KMS-11 (cell line): ENCODE results near the gene AGBL4.

Experiments used
- H2AFZ ChIP-seq: fragments of 200-600 bp; sonication (generic); 2 replicates; pipeline ENCODE4 v1.6.1; 2016; ENCODE audit warnings: antibody characterized with exemption, mixed run types, low read depth
- H3K27ac ChIP-seq: fragments of 200-600 bp; sonication (generic); 2 replicates; pipeline ENCODE4 v1.6.1; 2016; ENCODE audit warnings: mild to moderate bottlenecking, mixed run types
- H3K27me3 ChIP-seq: fragments of 200-600 bp; sonication (generic); 2 replicates; pipeline ENCODE4 v1.6.1; 2017; ENCODE audit warnings: mild to moderate bottlenecking, low read depth, mixed run types, moderate library complexity; ENCODE audit not compliant: insufficient read depth
- H3K36me3 ChIP-seq: fragments of 200-600 bp; sonication (generic); 2 replicates; pipeline ENCODE4 v1.6.1; 2017; ENCODE audit warnings: mild to moderate bottlenecking, mixed run types; ENCODE audit not compliant: insufficient read depth
- H3K4me1 ChIP-seq: fragments of 200-600 bp; sonication (generic); 2 replicates; pipeline ENCODE4 v1.6.1; 2016; ENCODE audit warnings: mild to moderate bottlenecking, low read depth, mixed run types; ENCODE audit not compliant: poor library complexity, severe bottlenecking
- H3K4me2 ChIP-seq: fragments of 200-600 bp; sonication (generic); 2 replicates; pipeline ENCODE4 v1.7.0; 2016; ENCODE audit warnings: mild to moderate bottlenecking, mixed run types
- H3K4me3 ChIP-seq: fragments of 200-600 bp; sonication (generic); IDR thresholded peaks from 2 replicates; pipeline ENCODE4 v1.6.1; 2017; ENCODE audit warnings: low read depth, low read length, mixed read lengths; ENCODE audit not compliant: insufficient read depth
- H3K79me2 ChIP-seq: fragments of 200-600 bp; sonication (generic); 2 replicates; pipeline ENCODE4 v1.6.1; 2016; ENCODE audit warnings: low read depth, mixed run types; ENCODE audit not compliant: insufficient read depth
- H3K9ac ChIP-seq: fragments of 200-600 bp; sonication (generic); 2 replicates; pipeline ENCODE4 v1.6.1; 2016; ENCODE audit warnings: mild to moderate bottlenecking, mixed run types
- H4K20me1 ChIP-seq: fragments of 200-600 bp; sonication (generic); 2 replicates; pipeline ENCODE4 v1.6.1; 2016; ENCODE audit warnings: mild to moderate bottlenecking, mixed run types; ENCODE audit not compliant: insufficient read depth
- TF ChIP-seq, protein P1 (sequence below): fragments of 200-600 bp; sonication (generic); conservative IDR thresholded peaks from 2 replicates; pipeline ENCODE4 v1.6.1; 2017; ENCODE audit warnings: low read depth, mild to moderate bottlenecking, antibody characterized with exemption, low read length, moderate library complexity, mixed read lengths

Gene AGBL4

DNA sequence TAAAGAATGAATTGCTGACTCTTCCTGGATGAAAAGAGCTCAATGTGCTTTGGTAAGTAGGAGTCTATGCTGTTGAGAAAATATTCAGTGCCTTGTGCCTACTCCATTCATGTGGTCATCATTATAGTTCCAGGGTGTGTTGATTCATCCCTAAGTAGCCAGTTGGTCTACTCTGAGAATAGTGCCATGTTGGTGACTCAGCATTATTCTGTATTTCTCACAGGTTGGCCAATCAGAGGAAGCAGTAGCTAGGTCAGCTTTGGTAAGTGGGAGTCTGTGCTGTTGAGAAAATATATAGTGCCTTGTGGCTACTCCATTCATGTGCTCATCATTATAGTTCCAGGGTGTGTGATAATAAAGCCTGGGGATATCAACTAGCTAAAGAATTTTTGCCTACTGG, 397.3 kb downstream of the AGBL4 start:
- Histone ChIP-seq H3K4me1 (no peaks in the 10 kb centered on the region), H3K27me3 (no peaks in the 10 kb centered on the region), H3K4me2 (no peak overlapping the region), H3K9ac (no peak overlapping the region), H4K20me1 (no peaks in the 10 kb centered on the region), H3K79me2 (no peaks in the 10 kb centered on the region), H3K4me3 (no peak overlapping the region), H3K27ac (no peak overlapping the region), H2AFZ (no peak overlapping the region), H3K36me3 (no peaks in the 10 kb centered on the region)
- TF ChIP-seq, protein P1, sequence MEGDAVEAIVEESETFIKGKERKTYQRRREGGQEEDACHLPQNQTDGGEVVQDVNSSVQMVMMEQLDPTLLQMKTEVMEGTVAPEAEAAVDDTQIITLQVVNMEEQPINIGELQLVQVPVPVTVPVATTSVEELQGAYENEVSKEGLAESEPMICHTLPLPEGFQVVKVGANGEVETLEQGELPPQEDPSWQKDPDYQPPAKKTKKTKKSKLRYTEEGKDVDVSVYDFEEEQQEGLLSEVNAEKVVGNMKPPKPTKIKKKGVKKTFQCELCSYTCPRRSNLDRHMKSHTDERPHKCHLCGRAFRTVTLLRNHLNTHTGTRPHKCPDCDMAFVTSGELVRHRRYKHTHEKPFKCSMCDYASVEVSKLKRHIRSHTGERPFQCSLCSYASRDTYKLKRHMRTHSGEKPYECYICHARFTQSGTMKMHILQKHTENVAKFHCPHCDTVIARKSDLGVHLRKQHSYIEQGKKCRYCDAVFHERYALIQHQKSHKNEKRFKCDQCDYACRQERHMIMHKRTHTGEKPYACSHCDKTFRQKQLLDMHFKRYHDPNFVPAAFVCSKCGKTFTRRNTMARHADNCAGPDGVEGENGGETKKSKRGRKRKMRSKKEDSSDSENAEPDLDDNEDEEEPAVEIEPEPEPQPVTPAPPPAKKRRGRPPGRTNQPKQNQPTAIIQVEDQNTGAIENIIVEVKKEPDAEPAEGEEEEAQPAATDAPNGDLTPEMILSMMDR: no peak

DNA sequence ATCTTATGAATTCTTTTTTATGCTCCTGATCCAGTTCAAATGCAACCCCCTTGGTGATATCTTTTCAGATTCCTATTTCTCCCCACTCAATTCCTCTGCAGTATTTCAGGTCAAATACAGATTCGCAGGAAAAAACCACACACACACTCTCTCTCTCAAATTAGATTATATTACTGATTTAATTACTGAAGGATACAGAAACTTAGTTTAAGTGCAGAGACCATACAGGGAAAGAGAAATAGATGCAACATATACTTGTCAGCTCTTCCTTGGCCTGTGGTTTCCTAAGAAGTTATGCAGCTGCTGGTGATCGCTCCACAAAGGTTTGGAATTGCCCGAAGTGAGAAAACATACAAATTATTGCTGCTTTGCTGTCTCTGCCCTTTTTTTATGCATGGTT, 400.9 kb downstream of the AGBL4 start:
- no peaks in the 10 kb centered on the region for H3K36me3 ChIP-seq
- H3K79me2 ChIP-seq: no peaks in the 10 kb centered on the region
- no peaks in the 10 kb centered on the region for H3K27me3 ChIP-seq
- H3K27ac ChIP-seq: no peak overlapping the region
- no peak overlapping the region for H3K4me3 ChIP-seq
- no peaks in the 10 kb centered on the region for H3K4me1 ChIP-seq
- TF ChIP-seq, protein P1: no peak
- no peak overlapping the region for H3K4me2 ChIP-seq
- H2AFZ ChIP-seq: no peak overlapping the region
- no peaks in the 10 kb centered on the region for H4K20me1 ChIP-seq
- no peak overlapping the region for H3K9ac ChIP-seq

DNA sequence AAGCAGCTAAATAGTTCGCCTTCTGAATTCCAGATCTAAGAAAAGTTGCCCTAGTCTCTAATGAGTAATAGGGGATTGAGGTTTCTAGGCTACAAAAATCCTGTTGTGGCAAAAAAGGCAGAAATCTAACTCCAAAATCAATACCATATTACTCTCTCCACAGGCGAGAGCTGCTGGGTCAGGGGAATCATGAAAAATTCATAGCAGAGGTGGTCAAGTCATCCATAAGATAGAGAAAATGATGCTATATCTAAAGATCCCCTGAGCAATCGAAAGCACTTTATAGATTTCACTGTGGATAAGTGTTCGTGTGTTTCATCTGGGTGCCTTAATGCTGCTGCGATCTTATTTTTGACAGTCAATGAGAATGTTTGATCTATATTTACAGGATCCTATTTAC, 417.7 kb downstream of the AGBL4 start:
- Histone ChIP-seq H3K4me1 (no peaks in the 10 kb centered on the region), H3K27ac (no peak overlapping the region), H4K20me1 (no peaks in the 10 kb centered on the region), H3K36me3 (no peaks in the 10 kb centered on the region), H3K9ac (no peak overlapping the region), H3K27me3 (no peaks in the 10 kb centered on the region), H3K79me2 (no peaks in the 10 kb centered on the region), H3K4me3 (no peak overlapping the region), H2AFZ (no peak overlapping the region), H3K4me2 (no peak overlapping the region)
- TF ChIP-seq, protein P1: no peak

DNA sequence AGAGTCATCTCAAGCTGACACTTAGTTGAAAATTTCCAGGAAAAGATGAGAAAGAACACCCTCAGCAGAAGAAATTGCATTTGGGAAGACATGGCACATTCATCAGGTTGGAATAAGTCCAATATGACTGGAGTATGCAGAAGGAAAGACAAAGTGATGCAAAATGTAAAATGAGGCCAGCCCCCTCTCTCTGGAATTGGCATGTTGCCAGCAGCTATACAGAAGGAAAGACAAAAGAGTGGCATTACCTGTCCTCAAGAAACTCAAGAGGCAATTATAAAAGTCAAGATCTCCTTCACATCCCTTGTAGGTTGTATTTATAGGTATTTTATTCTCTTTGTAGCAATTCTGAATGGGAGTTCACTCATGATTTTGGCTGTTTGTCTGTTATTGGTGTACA, 426.3 kb downstream of the AGBL4 start:
- TF ChIP-seq, protein P1: no peak
- Histone ChIP-seq H3K4me1 (no peaks in the 10 kb centered on the region), H2AFZ (no peak overlapping the region), H3K4me2 (no peak overlapping the region), H3K79me2 (no peaks in the 10 kb centered on the region), H3K36me3 (no peaks in the 10 kb centered on the region), H3K9ac (no peak overlapping the region), H3K27me3 (no peaks in the 10 kb centered on the region), H3K4me3 (no peak overlapping the region), H4K20me1 (no peaks in the 10 kb centered on the region), H3K27ac (no peak overlapping the region)
